Glutamatergic neuron (in vitro differentiated cells): ENCODE data around the gene IL23R. TPM values are rescaled to one million over a fixed set of nuclear protein-coding genes. Genes with fewer than 3 reads are reported as not detected.

Source experiments
- DNase-seq: peaks from one replicate; pipeline ENCODE4 v3.0.0; 2022
- H3K27ac Mint-ChIP-seq: one replicate; pipeline ENCODE4 v1.8.0; 2020; ENCODE audit warnings: mild to moderate bottlenecking, mixed read lengths, inconsistent platforms; ENCODE audit not compliant: unreplicated experiment
- H3K27me3 Mint-ChIP-seq: one replicate; pipeline ENCODE4 v1.8.0; 2020; ENCODE audit warnings: mild to moderate bottlenecking, moderate library complexity, mixed read lengths, inconsistent platforms; ENCODE audit not compliant: unreplicated experiment
- H3K36me3 Mint-ChIP-seq: one replicate; pipeline ENCODE4 v1.8.0; 2020; ENCODE audit warnings: mild to moderate bottlenecking, mixed read lengths, inconsistent platforms; ENCODE audit not compliant: unreplicated experiment
- H3K4me1 Mint-ChIP-seq: one replicate; pipeline ENCODE4 v1.8.0; 2020; ENCODE audit warnings: mild to moderate bottlenecking, low read depth, mixed read lengths, inconsistent platforms; ENCODE audit not compliant: unreplicated experiment
- H3K4me3 Mint-ChIP-seq: one replicate; pipeline ENCODE4 v1.8.0; 2020; ENCODE audit warnings: mild to moderate bottlenecking, mixed read lengths, inconsistent platforms; ENCODE audit not compliant: unreplicated experiment
- H3K9me3 Mint-ChIP-seq: one replicate; pipeline ENCODE4 v1.8.0; 2020; ENCODE audit warnings: mild to moderate bottlenecking, moderate library complexity, mixed read lengths, inconsistent platforms; ENCODE audit not compliant: unreplicated experiment
- CTCF ChIP-seq: fragments of 200-600 bp; sonication (generic); IDR thresholded peaks from one replicate; pipeline ENCODE4 v1.5.0; 2021; ENCODE audit not compliant: partially characterized antibody, unreplicated experiment
- total RNA-seq: library from RNA; stranded (reverse); fragmentation: NEBNext Ultra II Directional; extraction: Animal tissue kit (Norgen Biotek cat#: 25700); gene quantifications from one replicate; pipeline ENCODE4 v1.2.1, GENCODE V29; 2021; ENCODE audit not compliant: unreplicated experiment

The IL23R gene
- total RNA-seq, 1 donor from 2014 or later, result not detected

- H3K27me3 Mint-ChIP-seq, result peaks cover 2% of the 10 kb centered on the region
- TF ChIP-seq CTCF, result no peak
- no peak overlapping the region for H3K4me3 Mint-ChIP-seq
- H3K9me3 Mint-ChIP-seq, result no peaks in the 10 kb centered on the region
- DNase-seq, result no peak
- H3K36me3 Mint-ChIP-seq, result no peaks in the 10 kb centered on the region
- H3K27ac Mint-ChIP-seq, result no peak overlapping the region
- no peaks in the 10 kb centered on the region for H3K4me1 Mint-ChIP-seq
Measured at GRCh38 chr1:67124455-67124854, 41.8 kb upstream of the IL23R start.

- Mint-ChIP-seq H3K27ac (no peak overlapping the region), H3K36me3 (no peaks in the 10 kb centered on the region), H3K4me3 (no peak overlapping the region), H3K4me1 (no peaks in the 10 kb centered on the region), H3K9me3 (no peaks in the 10 kb centered on the region), H3K27me3 (peaks cover 2% of the 10 kb centered on the region)
- no peak for TF ChIP-seq CTCF
- DNase-seq, result no peak
Measured at GRCh38 chr1:67126111-67126746, 40.0 kb upstream of the IL23R start.

GRCh38 chr1:67126974-67127373 lies 39.3 kb upstream of the IL23R start:
- Mint-ChIP-seq H3K36me3 (no peaks in the 10 kb centered on the region), H3K4me3 (no peak overlapping the region), H3K27me3 (peaks cover 3% of the 10 kb centered on the region), H3K27ac (no peak overlapping the region), H3K9me3 (no peaks in the 10 kb centered on the region), H3K4me1 (no peaks in the 10 kb centered on the region)
- no peak for DNase-seq
- TF ChIP-seq CTCF, result no peak

- H3K4me3 Mint-ChIP-seq, result no peak overlapping the region
Measured at GRCh38 chr1:67130673-67131072, 35.6 kb upstream of the IL23R start.

More at GRCh38 chr1:67130673-67131072, 35.6 kb upstream of the IL23R start:
- no peak for TF ChIP-seq CTCF
- H3K36me3 Mint-ChIP-seq, result no peaks in the 10 kb centered on the region
- peaks cover 4% of the 10 kb centered on the region for H3K4me1 Mint-ChIP-seq
- DNase-seq, result no peak
- no peak overlapping the region for H3K27ac Mint-ChIP-seq
- peaks cover 4% of the 10 kb centered on the region for H3K27me3 Mint-ChIP-seq
- no peaks in the 10 kb centered on the region for H3K9me3 Mint-ChIP-seq
